Smooth muscle cell (in vitro differentiated cells): Measurements from ENCODE around the gene PTK6. TPM values are rescaled to one million over a fixed set of nuclear protein-coding genes. Genes with fewer than 3 reads are reported as not detected.
A peak's percentile ranks its signal among the peaks of the same experiment; 100 is the strongest.

Experiments
- DNase-seq: peaks from one replicate; lab custom pipeline; 2025; ENCODE audit not compliant: unreplicated experiment; lab: John Stamatoyannopoulos, UW
- H2AFZ ChIP-seq: fragments of 200-600 bp; sonication (generic); 2 replicates; pipeline ENCODE4 v1.6.0; 2016; ENCODE audit warnings: antibody characterized with exemption, low read depth, mild to moderate bottlenecking
- H3F3A ChIP-seq: fragments of 200-600 bp; sonication (generic); 2 replicates; pipeline ENCODE4 v1.6.0; 2017; ENCODE audit warnings: antibody characterized with exemption, low read depth
- H3K27ac ChIP-seq: fragments of 200-600 bp; sonication (generic); 2 replicates; pipeline ENCODE4 v1.5.1; 2016; ENCODE audit warnings: low read depth, mild to moderate bottlenecking
- H3K27me3 ChIP-seq: fragments of 200-600 bp; sonication (generic); 2 replicates; pipeline ENCODE4 v1.6.1; 2016; ENCODE audit warnings: low read depth, mild to moderate bottlenecking
- H3K36me3 ChIP-seq: fragments of 200-600 bp; sonication (generic); 2 replicates; pipeline ENCODE4 v1.5.1; 2016; ENCODE audit warnings: low read depth
- H3K4me1 ChIP-seq: fragments of 200-600 bp; sonication (generic); 2 replicates; pipeline ENCODE4 v1.5.1; 2016; ENCODE audit warnings: low read depth
- H3K4me2 ChIP-seq: fragments of 200-600 bp; sonication (generic); 2 replicates; pipeline ENCODE4 v1.6.0; 2016; ENCODE audit warnings: mild to moderate bottlenecking
- H3K4me3 ChIP-seq: fragments of 200-600 bp; sonication (generic); 2 replicates; pipeline ENCODE4 v1.5.1; 2016; ENCODE audit warnings: mild to moderate bottlenecking
- H3K79me2 ChIP-seq: fragments of 200-600 bp; sonication (generic); 2 replicates; pipeline ENCODE4 v1.6.0; 2016; ENCODE audit warnings: low read depth, mild to moderate bottlenecking
- H3K9ac ChIP-seq: fragments of 200-600 bp; sonication (generic); 2 replicates; pipeline ENCODE4 v1.6.0; 2016; ENCODE audit warnings: low read depth
- H3K9me3 ChIP-seq: fragments of 200-600 bp; sonication (generic); replicated peaks from 2 replicates; pipeline ENCODE4 v1.5.1; 2016; ENCODE audit warnings: low read depth
- H4K20me1 ChIP-seq: fragments of 200-600 bp; sonication (generic); 2 replicates; pipeline ENCODE4 v1.6.0; 2016; ENCODE audit warnings: low read depth
- WGBS: methylation state at CpG from one replicate; pipeline ENCODE4 v1.1.7; 2016; ENCODE audit warnings: low lambda C conversion rate; 5-methylcytosine and 5-hydroxymethylcytosine counted together
- polyA plus RNA-seq: library from polyadenylated mRNA; unstranded; fragments of >200 nt; fragmentation: Nextera tagmentation; extraction: Ambion mirVana; gene quantifications from 2 replicates; pipeline ENCODE4 v1.2.1, GENCODE V29; 2016
- total RNA-seq: library from RNA; depleted of rRNA; stranded (reverse); fragments of >200 nt; gene quantifications from 2 replicates; pipeline ENCODE4 v1.2.3, GENCODE V29; 2014
- TF ChIP-seq, protein P1 (sequence below): fragments of 200-600 bp; sonication (generic); IDR thresholded peaks from 2 replicates; pipeline ENCODE4 v1.5.1; 2017; ENCODE audit warnings: borderline replicate concordance, mild to moderate bottlenecking, antibody characterized with exemption; ENCODE audit not compliant: insufficient read depth, poor library complexity, severe bottlenecking

The PTK6 gene
- total and polyA plus RNA-seq, 2 experiments from 2014 or later: 0.05 TPM; not detected in 1

DNA sequence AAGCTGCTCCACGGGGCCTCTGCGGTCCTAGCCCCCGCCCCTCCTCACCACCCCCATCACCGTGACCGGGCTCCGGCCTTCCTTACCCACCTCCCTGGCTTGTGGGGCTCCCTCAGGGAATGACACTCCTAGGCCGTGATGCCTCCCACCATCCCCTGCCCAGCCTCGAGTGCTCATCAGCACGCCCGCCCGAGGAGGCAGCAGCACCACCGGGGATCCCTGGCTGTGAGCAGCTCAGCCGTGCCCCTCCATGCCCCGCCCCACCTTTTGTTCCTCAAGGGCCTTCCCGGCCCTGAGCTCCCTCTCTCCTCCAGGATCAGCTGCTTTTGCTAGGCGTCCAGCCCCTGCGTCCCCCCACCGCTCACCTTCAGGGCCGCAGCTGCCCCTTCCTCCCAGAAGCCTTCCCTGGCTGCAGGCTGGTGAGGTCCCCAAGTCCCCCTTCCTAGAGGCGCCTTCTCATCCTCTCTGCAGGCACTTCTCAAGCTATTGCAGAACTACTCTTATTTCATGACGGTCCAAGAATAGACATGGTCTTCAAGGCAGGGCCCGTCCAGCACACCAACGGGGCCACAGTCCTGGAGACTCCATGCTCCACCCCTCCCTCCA, 19.8 kb upstream of the PTK6 start:
- peaks cover 18% of the 10 kb centered on the region for H3F3A ChIP-seq
- H3K36me3 ChIP-seq: no peaks in the 10 kb centered on the region
- no peaks in the 10 kb centered on the region for H3K79me2 ChIP-seq
- H3K4me3 ChIP-seq: no peak overlapping the region
- 83% methylated on average over 19 of the region's 23 CpGs for WGBS
- no peak overlapping the region for H3K4me2 ChIP-seq
- H3K9ac ChIP-seq: no peak overlapping the region
- no peak for DNase-seq
- H2AFZ ChIP-seq: no peak overlapping the region
- H3K9me3 ChIP-seq: no peaks in the 10 kb centered on the region
- H3K4me1 ChIP-seq: peaks cover 8% of the 10 kb centered on the region
- no peaks in the 10 kb centered on the region for H4K20me1 ChIP-seq
- TF ChIP-seq, protein P1, sequence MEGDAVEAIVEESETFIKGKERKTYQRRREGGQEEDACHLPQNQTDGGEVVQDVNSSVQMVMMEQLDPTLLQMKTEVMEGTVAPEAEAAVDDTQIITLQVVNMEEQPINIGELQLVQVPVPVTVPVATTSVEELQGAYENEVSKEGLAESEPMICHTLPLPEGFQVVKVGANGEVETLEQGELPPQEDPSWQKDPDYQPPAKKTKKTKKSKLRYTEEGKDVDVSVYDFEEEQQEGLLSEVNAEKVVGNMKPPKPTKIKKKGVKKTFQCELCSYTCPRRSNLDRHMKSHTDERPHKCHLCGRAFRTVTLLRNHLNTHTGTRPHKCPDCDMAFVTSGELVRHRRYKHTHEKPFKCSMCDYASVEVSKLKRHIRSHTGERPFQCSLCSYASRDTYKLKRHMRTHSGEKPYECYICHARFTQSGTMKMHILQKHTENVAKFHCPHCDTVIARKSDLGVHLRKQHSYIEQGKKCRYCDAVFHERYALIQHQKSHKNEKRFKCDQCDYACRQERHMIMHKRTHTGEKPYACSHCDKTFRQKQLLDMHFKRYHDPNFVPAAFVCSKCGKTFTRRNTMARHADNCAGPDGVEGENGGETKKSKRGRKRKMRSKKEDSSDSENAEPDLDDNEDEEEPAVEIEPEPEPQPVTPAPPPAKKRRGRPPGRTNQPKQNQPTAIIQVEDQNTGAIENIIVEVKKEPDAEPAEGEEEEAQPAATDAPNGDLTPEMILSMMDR: no peak
- no peak overlapping the region for H3K27ac ChIP-seq
- H3K27me3 ChIP-seq: no peaks in the 10 kb centered on the region

GRCh38 chr20:63555661-63556381, 18.6 kb upstream of the PTK6 start:
- Histone ChIP-seq H3K79me2 (no peaks in the 10 kb centered on the region), H3F3A (peaks cover 18% of the 10 kb centered on the region), H3K9ac (no peak overlapping the region), H3K36me3 (no peaks in the 10 kb centered on the region), H3K4me1 (peaks cover 8% of the 10 kb centered on the region), H3K27ac (no peak overlapping the region), H3K27me3 (no peaks in the 10 kb centered on the region), H2AFZ (no peak overlapping the region), H3K4me3 (no peak overlapping the region), H4K20me1 (no peaks in the 10 kb centered on the region), H3K9me3 (no peaks in the 10 kb centered on the region), H3K4me2 (no peak overlapping the region)
- WGBS: 98% methylated on average over 45 of the region's 45 CpGs
- TF ChIP-seq, protein P1: no peak
- DNase-seq: no peak

GRCh38 chr20:63554361-63555278, 17.4 kb upstream of the PTK6 start:
- no peak for DNase-seq
- peak overlapping the region; percentile 87 for H3K4me3 ChIP-seq
- H3K27me3 ChIP-seq: no peaks in the 10 kb centered on the region
- no peaks in the 10 kb centered on the region for H3K9me3 ChIP-seq
- peaks cover 8% of the 10 kb centered on the region for H3K4me1 ChIP-seq
- no peak overlapping the region for H3K27ac ChIP-seq
- peak overlapping the region; percentile 93 for H3K9ac ChIP-seq
- H2AFZ ChIP-seq: no peak overlapping the region
- H4K20me1 ChIP-seq: no peaks in the 10 kb centered on the region
- H3K36me3 ChIP-seq: no peaks in the 10 kb centered on the region
- H3K4me2 ChIP-seq: peak overlapping the region; percentile 100
- no peaks in the 10 kb centered on the region for H3K79me2 ChIP-seq
- 74% methylated on average over 33 of the region's 38 CpGs for WGBS
- TF ChIP-seq, protein P1: no peak
- H3F3A ChIP-seq: peaks cover 18% of the 10 kb centered on the region
